NB4 (cell line): ENCODE data around the gene MSI2.

Experiments used
- DNase-seq: peaks from one replicate; pipeline ENCODE4 v3.0.0; 2010; ENCODE audit warnings: low read depth
- H3K4me3 ChIP-seq: one replicate; pipeline ENCODE4 v1.5.1; 2011; ENCODE audit warnings: mild to moderate bottlenecking, low read depth, low read length, moderate library complexity
- MYC ChIP-seq: IDR thresholded peaks from 2 replicates; pipeline ENCODE4 v1.6.1; 2011; ENCODE audit warnings: low read depth, low read length
- POLR2A ChIP-seq: IDR thresholded peaks from 2 replicates; pipeline ENCODE4 v1.6.1; 2011; ENCODE audit warnings: mild to moderate bottlenecking; ENCODE audit not compliant: insufficient read length; ENCODE audit errors: extremely low read depth
- TF ChIP-seq, protein P1 (sequence below): IDR thresholded peaks from 2 replicates; pipeline ENCODE4 v1.6.1; 2011; ENCODE audit warnings: low read depth, low read length
- TF ChIP-seq, protein P2 (sequence below): IDR thresholded peaks from one replicate; pipeline ENCODE4 v1.5.1; 2012; ENCODE audit warnings: low read depth, low read length

Gene MSI2

DNA sequence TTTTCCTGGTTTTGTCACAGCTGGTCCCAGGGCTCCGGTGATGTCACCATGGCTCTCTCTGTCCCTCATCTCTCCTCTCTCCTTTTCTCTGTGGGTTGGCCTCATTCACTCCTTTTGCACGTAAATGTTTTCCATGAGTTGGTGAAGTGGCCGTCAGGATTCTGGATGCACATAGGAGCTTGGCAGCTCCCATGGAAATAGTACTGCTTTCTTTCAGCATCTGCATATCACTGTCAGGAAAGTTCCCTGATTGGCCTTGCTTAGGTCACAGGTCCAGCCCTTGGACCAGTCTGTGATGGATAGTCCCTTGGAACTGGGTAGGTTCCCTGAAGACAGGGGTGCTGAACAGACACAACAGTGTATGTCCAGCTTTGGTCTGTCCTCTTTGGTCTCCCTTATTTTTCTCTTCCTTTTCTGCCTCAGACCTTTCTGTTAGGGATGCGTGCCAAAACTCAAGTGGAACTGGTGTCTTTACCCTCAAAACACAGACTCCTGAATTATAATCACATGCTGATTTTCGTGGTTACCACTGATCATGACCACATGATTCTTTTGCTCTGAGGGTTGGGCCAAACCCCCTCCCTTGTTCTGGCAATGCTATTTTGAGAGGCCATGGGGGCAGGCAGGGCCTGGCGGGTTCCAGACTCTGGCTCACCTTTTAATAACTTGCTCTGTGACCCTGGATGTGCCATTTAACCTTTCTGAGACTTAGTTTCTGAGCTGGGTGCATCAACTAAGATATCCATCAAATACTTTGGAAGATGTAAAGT is 99.0 kb downstream of the MSI2 start:
- DNase-seq: no peak
- no peak overlapping the region for H3K4me3 ChIP-seq
- TF ChIP-seq POLR2A: no peak
- TF ChIP-seq, protein P1, sequence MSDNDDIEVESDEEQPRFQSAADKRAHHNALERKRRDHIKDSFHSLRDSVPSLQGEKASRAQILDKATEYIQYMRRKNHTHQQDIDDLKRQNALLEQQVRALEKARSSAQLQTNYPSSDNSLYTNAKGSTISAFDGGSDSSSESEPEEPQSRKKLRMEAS: no peak
- TF ChIP-seq MYC: no peak
- TF ChIP-seq, protein P2, sequence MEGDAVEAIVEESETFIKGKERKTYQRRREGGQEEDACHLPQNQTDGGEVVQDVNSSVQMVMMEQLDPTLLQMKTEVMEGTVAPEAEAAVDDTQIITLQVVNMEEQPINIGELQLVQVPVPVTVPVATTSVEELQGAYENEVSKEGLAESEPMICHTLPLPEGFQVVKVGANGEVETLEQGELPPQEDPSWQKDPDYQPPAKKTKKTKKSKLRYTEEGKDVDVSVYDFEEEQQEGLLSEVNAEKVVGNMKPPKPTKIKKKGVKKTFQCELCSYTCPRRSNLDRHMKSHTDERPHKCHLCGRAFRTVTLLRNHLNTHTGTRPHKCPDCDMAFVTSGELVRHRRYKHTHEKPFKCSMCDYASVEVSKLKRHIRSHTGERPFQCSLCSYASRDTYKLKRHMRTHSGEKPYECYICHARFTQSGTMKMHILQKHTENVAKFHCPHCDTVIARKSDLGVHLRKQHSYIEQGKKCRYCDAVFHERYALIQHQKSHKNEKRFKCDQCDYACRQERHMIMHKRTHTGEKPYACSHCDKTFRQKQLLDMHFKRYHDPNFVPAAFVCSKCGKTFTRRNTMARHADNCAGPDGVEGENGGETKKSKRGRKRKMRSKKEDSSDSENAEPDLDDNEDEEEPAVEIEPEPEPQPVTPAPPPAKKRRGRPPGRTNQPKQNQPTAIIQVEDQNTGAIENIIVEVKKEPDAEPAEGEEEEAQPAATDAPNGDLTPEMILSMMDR: no peak

DNA sequence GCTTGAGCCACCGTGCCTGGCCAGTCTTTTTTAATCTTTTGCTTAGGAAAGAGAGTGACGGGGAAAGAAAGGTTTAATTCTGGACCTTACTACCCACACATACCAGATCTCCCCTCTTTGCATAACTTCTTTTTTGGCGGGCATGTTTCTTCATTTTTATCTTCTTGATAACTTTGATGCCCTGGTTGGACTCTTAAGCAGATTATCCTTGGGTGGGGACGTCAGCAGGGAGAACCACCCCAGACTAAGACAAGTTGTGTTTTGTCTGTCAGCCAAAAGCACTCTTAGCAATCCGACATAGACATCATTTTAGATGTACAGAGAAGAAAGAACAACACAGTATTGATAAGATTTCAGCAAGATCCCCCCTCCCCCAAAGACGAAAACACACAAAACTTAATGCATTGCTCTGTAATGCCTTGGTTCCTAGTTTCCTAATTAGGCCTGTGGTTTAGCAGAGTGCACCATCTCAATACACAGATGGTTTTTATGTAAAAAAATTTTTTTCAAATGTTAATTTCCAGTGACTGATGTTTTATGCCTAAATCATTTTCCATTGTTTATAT is 99.9 kb downstream of the MSI2 start:
- TF ChIP-seq, protein P2: no peak
- TF ChIP-seq POLR2A (no peak), MYC (no peak)
- TF ChIP-seq, protein P1: no peak
- no peak for DNase-seq
- H3K4me3 ChIP-seq: no peak overlapping the region

DNA sequence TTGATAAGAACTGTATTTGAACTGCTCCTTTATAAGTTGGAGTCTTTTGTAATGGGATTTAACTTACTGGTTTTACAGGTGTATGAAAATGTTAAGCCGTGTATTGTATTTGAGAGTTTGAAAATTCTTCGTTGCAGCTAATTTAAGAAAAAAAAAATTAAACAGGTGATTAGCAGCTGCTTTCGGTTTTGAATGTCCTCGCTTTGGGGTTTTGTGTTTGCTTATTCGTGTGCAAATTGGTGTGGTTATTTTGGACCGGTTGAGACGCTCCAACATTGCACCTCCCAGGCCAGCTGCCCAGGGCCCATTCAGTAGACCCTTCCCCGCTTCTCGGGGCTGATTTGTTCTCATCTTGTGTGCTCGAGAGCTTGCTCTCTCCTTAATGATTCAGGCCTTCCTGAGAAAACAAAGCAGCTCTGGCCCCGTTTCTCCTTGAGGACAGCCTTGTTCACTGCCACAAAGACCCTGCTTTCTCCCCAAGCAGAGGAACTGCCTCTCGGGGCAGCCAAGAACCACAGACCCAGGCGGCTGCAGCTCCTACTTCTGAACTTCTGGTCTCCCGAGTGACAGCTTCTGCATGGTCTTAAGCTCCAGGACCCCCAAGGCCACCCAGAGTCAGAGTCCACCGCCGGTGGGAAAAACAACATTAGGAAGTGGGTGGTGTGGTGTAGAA is 100.5 kb downstream of the MSI2 start:
- DNase-seq: no peak
- H3K4me3 ChIP-seq: no peak overlapping the region
- TF ChIP-seq MYC: no peak
- TF ChIP-seq, protein P2: no peak
- no peak for TF ChIP-seq POLR2A

DNA sequence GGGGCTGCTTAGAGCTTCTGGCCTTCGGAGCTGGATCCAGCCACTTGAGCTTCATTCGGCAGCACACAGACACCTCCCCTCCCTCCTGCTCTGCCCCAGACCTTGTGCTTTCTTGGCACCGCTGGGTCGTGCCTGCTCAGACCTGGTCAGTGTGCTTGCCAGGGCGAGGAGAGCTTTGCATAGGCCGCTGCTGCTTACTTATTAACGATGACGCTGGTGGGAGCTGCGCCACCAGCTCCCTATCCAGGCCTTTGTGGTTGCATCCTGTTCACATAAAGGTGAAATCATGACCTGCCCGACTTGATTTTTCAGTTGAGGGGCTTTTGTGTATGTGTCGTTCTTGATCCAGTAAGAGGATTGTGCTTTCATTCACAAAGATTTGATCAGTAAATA is 101.1 kb downstream of the MSI2 start:
- H3K4me3 ChIP-seq: no peak overlapping the region
- no peak for TF ChIP-seq MYC
- TF ChIP-seq, protein P1: no peak
- no peak for TF ChIP-seq POLR2A
- TF ChIP-seq, protein P2: no peak
- DNase-seq: no peak

DNA sequence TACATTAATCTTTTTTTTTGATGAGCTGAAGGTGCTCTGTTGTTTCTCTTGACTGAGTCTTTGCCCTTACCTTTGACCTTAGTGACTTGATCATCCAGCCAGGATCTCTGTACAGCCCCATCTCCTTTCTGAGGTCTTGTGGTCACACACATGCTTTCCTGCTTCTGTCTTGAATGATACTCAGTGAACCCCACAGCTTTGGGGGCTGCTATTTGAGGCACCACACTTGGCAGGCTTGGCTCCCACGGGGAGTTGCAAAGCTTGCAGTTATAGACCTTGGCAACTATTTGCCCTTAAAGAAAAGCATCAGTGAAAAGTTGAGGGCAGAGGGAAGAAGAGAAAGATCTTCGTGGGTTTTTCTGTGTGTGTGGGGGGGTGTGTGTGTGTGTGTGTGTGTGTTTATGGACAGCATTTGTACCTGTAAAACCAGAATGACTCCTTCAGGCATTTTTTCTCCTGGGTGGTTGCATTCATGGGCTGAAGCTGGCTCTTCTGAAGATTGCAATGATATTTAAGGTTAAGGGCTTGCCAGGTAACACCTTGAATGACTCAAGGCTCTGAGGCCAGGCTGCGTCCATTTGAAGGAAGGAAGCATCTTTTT is 101.6 kb downstream of the MSI2 start:
- DNase-seq: no peak
- no peak overlapping the region for H3K4me3 ChIP-seq
- TF ChIP-seq, protein P2: no peak
- TF ChIP-seq, protein P1: no peak
- TF ChIP-seq POLR2A: no peak
- TF ChIP-seq MYC: no peak
